GM19328 (cell line): ENCODE results near the gene FBXL7.

ENCODE experiments used
- ATAC-seq: cut with Tn5 transposase; IDR thresholded peaks from one replicate; pipeline ENCODE4 v1.9.1; 2021; ENCODE audit warnings: mild to moderate bottlenecking, moderate library complexity; ENCODE audit not compliant: unreplicated experiment

The FBXL7 gene

DNA sequence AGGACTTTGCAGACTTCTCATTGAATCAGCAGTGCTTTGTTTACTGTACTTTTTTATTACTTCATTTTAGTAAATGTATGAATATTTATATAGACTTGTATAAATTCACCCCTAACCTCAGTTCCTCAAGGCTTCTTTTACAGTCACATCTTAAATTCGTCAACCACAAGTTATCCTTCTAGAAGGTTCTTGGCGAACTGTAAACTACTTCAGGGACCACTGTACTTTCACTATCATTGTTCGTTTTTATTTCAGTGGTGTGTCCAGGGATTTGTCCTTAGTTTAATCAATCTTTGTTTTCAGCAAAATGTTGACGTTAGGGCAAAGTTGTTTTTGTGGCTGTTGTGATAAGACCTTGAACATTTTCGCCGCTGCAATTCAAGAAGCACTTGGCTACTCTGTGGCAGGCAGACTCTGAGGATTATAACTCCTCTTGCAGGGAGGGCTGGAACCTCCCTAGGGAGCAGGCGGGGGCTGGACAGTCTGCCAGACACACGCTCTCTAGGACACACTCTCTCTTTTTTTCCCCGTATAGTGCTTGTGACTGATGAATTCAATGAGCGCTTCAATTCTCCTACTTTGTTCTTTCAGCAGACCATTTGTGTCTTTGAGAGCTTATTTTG, 252.8 kb downstream of the FBXL7 start:
- ATAC-seq: no peak

GRCh38 chr5:15753752-15754151, 253.8 kb downstream of the FBXL7 start:
- no peak for ATAC-seq

DNA sequence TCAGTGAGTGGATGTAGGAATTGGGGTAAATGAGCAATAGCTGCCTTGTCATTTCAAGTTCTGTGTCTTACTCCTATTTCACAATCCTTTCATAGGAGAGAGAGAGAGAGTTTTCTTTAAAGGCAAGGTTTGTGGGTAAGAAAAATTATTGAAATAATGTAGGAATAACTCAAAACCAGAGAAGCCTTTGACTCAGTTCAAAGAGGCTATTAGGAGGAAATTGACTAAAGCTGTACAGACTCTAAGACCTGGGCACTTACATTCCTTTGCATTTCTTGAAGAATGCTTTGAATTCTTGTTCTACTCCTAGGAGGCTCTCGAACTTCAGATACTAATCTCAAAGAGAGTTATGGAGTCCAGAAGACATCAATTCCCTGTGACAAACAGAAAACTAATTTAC, 257.1 kb downstream of the FBXL7 start:
- no peak for ATAC-seq

GRCh38 chr5:15757619-15758018, 257.6 kb downstream of the FBXL7 start:
- ATAC-seq: no peak

DNA sequence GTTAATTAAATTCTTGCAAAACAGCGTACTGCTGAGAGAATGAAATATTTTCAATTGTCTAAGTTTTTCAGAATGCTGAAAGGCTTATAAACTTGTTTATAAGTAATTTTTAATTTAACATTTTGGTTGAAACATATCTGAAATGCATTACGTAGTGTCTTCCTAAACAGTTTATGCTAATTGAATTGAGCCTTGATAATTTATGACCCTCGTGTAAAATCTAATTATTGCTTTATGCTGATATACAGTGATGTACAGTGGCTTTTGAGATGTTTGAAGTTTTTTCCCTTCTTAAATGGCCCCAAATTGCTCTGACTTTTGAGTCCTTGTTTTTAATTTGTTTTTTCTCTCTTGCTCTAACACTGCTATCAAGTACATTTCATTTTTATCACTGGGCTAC, 262.7 kb downstream of the FBXL7 start:
- ATAC-seq: no peak

DNA sequence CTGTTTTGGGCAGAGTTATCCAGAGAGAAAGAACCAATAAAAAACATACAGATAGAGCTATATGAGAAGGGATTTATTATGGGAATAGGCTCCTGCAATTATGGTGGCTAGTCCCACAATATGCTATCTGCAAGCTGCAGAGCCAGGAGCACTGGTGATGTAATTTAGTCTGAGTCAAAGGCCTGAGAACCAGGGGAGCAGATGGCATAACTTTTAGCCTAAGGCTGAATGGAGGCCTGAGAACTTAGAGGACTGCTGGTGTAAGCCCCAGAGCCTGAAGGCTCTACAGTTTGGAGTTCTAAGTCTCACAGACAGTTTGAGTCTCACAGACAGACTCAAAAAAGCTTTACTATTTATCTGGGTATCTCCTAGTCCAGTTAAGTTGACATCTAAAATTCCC, 263.8 kb downstream of the FBXL7 start:
- ATAC-seq: no peak

DNA sequence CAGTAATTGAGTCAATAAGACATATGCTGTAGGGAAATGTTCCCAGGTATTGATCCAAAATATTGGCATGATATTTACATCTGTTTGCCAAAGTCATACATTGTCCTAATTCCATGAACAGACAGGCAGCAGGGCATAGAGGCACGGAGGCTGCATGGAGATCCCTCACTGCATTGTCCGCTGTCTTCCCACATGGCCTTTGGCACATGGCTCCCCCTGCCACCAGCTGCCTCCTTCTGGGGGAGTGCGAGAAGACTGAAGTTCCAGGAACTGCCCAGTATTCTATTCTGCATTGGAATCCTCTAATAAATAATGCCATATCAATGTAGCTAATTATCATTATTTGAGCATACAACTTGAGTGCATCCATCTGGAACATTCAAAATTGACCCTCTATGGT, 269.0 kb downstream of the FBXL7 start:
- no peak for ATAC-seq

GRCh38 chr5:15772131-15772530, 272.2 kb downstream of the FBXL7 start:
- ATAC-seq: no peak

GRCh38 chr5:15774632-15775031, 274.7 kb downstream of the FBXL7 start:
- ATAC-seq: no peak

DNA sequence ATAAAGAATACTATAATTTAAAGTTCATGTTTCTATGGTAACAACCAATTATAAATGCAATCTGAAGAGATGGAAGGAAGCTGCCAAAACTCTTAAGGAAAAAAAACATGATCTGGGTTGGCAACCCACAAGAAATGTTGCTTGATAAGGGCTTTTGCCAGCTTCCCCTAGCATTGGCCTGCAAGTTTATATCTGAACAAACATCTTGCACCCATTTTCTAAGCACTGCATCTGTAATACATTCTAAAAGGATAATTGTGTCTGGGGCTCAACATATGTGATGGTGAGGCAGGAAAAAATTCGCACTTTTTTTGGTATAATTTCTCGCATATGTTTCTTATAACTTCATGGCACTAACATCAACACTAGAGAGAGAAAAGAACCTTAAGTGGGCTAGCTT, 276.4 kb downstream of the FBXL7 start:
- no peak for ATAC-seq

- ATAC-seq: no peak
These were observed 283.8 kb downstream of the FBXL7 start for GRCh38 chr5:15783734-15784133.

- ATAC-seq: no peak
These were observed 285.6 kb downstream of the FBXL7 start for GRCh38 chr5:15785531-15785981.

DNA sequence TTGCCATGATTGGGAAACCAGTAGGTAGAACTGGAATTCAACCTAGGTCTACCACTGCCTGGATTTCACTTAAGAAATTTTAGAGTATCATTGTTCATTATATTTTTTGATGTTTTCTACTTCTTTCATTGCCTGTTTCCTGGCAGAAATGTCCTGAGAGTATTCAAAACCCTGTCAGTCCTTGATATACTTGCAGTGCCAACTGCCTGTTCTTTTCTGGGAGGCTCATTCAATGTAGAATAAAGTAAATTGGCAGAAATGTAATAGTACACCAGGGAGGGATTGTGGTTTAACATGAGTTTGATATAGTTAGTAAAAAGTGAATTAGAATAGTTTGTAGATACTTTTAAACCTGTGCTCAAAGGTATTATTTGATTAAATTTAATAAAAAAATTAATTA, 286.3 kb downstream of the FBXL7 start:
- ATAC-seq: no peak

- no peak for ATAC-seq
These were observed 286.9 kb downstream of the FBXL7 start for GRCh38 chr5:15786884-15787283.

DNA sequence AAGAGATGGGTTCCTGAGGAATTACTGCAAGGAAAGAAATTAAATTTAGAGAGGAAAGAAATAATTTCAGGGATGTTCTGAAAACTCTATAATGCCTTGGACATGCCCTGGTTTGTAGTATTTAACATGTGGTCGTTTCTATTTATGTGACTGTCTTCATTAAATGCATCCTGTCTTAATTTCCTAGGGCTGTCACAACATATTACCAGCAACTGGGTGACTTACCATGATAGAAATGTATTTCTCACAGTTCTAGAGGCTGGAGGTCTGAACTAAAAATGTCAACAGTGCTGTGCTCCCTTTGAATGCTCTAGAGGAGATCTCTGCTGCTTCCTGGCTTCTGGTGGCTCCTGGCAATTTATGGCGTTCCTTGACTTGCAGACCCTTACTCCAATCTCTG, 287.7 kb downstream of the FBXL7 start:
- ATAC-seq: no peak

DNA sequence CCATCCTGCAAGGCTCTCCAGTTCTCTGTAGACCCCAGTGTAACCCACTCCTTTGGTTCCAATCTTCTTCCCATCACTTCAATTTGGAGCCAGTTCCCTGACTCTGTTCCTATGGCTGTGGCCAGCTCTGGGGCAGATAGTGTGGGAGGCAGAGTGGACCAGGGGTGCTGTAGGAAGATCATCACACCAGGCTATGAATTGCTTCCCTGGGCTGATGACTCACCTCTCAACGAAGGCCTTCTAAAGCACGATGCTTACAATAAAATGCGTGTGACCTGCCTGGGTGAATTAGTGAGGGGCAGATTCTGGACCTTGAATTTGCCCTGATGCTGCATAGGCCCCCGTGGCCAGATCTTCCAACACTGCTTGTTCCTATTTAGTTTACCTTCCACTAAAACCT, 289.7 kb downstream of the FBXL7 start:
- ATAC-seq: no peak

DNA sequence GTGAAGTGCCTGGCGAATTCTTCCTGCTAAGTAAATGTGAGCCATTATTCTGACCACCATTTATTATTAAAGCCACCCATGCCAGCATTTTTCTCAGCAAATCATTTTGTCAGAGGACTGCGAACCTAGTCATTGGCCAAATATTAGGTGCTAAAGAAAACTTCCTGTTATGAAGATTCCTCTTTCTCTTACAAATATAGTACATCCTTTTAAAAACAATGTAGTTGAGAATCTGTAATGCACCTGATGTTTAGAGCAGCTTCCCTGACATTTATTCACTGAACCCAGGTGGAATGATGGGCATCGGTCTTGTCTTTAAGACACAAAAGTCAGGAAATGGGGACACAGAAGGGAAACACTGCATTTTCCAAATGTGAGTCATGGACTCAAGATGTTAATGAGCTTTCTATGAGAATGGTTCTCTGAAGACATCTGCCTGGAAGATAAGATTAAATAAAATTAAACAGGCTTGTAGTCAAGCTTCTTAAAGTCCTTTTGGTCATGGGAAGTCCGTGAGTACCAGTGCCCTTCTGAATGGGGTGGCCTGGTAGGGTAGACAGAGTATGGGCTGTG, 290.6 kb downstream of the FBXL7 start:
- ATAC-seq: no peak

GRCh38 chr5:15791274-15791673, 291.3 kb downstream of the FBXL7 start:
- ATAC-seq: no peak

DNA sequence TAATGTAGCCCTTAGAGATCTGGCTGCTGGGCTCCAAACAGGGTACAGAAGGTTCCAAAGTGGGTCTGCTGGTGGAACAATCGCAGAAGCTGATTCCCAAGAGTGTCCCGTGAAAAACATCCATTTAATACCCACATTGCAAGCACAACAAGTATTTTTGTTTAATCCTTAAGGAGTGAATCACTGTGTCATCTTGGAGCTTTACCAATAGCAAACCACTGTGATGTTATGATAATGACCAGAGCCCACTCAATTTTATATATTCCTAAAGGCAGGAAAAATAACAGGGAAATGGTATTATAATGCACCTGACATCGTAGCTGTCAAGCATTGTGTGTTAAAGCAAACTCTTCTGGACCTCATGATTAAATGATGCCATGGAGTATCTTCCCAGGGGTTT, 291.9 kb downstream of the FBXL7 start:
- ATAC-seq: no peak

- no peak for ATAC-seq
These were observed 294.3 kb downstream of the FBXL7 start for GRCh38 chr5:15794052-15794985.

DNA sequence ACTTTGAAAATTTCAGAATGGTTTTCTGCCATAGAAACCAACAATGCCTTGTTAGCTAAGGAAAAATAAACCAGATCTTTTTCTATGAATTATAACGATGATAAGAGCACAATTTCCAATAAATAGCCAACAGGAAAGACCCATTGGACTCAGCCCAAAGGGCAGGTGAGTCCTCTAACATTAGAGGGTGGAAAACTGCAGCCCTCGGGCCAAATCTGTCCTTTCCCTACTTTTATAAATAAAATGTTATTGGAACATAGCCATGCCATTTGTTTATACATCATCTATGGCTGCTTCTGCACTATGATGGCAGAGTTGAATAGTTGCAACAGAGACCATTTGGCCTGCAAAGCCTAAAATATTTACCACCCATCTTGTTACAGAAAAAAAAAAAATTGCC, 296.1 kb downstream of the FBXL7 start:
- ATAC-seq: no peak

DNA sequence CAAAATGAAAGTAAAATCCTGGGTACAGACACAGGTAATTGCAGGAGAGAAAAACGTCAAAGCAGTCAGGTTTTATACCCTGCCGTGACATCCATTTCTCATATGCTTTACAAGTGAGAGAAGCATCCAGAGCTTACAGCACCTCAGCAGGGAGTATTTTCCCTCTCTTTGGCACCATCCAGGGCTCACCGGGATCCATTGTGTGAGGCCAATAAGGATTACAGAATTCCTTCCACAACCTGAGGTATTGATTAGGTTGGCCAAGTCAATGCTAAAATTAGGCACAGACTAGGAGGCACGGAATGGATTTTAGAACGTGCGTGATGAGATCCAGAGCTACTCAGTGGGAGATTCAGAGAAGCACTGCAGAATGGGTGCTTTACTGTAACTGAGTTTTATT, 296.6 kb downstream of the FBXL7 start:
- no peak for ATAC-seq
